ENCODE results near the gene NTSR2.

- TF ChIP-seq, protein P1, sequence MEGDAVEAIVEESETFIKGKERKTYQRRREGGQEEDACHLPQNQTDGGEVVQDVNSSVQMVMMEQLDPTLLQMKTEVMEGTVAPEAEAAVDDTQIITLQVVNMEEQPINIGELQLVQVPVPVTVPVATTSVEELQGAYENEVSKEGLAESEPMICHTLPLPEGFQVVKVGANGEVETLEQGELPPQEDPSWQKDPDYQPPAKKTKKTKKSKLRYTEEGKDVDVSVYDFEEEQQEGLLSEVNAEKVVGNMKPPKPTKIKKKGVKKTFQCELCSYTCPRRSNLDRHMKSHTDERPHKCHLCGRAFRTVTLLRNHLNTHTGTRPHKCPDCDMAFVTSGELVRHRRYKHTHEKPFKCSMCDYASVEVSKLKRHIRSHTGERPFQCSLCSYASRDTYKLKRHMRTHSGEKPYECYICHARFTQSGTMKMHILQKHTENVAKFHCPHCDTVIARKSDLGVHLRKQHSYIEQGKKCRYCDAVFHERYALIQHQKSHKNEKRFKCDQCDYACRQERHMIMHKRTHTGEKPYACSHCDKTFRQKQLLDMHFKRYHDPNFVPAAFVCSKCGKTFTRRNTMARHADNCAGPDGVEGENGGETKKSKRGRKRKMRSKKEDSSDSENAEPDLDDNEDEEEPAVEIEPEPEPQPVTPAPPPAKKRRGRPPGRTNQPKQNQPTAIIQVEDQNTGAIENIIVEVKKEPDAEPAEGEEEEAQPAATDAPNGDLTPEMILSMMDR (IDR thresholded peaks at IDR 0.05; ENCODE audit: low read depth, low read length, poor library complexity, severe bottlenecking) = no peak
- no peak for TF ChIP-seq EZH2phosphoT487 (IDR thresholded peaks at IDR 0.05; ENCODE audit: borderline replicate concordance, low read length)
Observed at GRCh38 chr2:11628675-11629074, 41.3 kb downstream of the NTSR2 start.

Data from DOHH2 (cell line).